ENCODE data around the gene IL20RB.
"Not testable (repeated sequence)": the region's sequence is repeated elsewhere in the genome, so short reads cannot be mapped to it uniquely, and the experiment has no call there.

Gene IL20RB

DNA sequence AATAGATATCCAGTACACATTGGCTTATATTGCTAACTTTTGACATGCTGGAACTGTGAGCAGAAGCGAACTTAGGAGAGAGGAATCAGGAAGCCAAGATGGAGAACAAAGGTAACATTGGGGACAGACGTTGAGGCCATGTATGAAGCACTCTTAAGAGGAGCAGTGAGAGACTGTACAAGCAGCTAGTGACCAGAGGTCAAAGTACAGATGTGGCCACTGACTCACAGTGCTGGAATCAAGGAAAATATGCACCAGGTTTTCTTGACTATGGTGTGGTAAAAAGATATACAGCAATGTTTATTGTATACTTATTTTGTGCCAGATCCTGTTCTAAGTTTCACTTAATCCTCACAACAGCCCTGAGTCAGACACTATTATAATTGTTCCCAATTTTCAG is 2.0 kb upstream of the IL20RB start:
- POLR2A ChIA-PET: interaction anchor here (0.7 kb wide), 1 partner anchor 203 kb away, joined by 3 read pairs; no protein-coding TSS in a partner anchor

DNA sequence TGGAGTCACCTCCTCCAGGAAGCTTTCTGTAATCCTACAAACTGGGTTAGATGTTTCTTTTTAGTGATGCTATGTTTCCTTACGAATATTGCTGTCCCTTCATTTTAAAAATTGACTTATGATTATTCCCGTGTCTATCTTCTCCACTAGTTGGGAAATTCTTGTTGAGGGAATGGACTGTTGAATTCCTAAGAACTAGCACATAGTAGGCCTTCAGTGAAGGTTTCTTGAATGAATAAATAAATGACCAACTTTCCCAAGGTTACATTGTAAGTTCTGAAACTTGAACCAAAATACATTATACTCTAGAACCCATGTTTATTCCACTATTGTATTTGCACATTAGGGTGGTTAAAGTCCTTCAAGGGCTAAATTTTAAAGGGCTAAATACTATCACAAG is 812 bp upstream of the IL20RB start:
- DNase-seq (ENCODE audit: extremely low spot score): no peak
- TF ChIP-seq CTBP1 (IDR thresholded peaks at IDR 0.05; ENCODE audit: borderline replicate concordance): no peak
- TF ChIP-seq SUZ12 (IDR thresholded peaks at IDR 0.05): no peak
- TF ChIP-seq HDGF (IDR thresholded peaks at IDR 0.05; ENCODE audit: borderline replicate concordance): no peak
- ChIA-PET POLR2A (no interaction called here), CTCF (no interaction called here)

More for the DNA sequence above, 2.0 kb upstream of the IL20RB start:
- DNase-seq (ENCODE audit: extremely low spot score): no peak
- TF ChIP-seq LEF1 (IDR thresholded peaks at IDR 0.05; ENCODE audit: borderline replicate concordance): no peak
- no peak for TF ChIP-seq SP1 (IDR thresholded peaks at IDR 0.05)
- no peak for TF ChIP-seq CTBP1 (IDR thresholded peaks at IDR 0.05; ENCODE audit: borderline replicate concordance)
- TF ChIP-seq BHLHE40 (IDR thresholded peaks at IDR 0.05; ENCODE audit: borderline replicate concordance): no peak
- no peak for TF ChIP-seq FOXM1 (IDR thresholded peaks at IDR 0.05; ENCODE audit: borderline replicate concordance)
- no peak for TF ChIP-seq FOXA1 (IDR thresholded peaks at IDR 0.05)
- no peak for TF ChIP-seq ZNF384 (IDR thresholded peaks at IDR 0.05)
- CTCF ChIA-PET: no interaction called here

DNA sequence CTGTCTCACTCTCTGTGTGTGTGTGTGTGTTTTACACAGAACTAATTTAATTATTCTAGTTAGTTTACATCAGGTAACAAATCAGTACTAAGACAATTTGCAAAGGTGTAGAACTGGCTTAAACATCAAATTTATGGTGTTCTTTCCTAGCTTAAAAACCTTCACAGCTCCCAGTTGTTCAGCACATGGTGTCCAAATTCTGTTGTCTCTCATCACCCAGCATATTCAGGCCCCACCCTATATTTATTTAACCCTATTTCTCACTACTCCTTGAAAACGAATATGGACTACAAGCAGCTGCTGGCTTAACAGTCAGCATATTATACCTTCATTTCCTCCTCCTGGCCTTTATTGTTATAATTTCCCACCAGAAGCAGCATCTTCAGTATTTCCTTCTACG is 1.2 kb downstream of the IL20RB start:
- no peak for DNase-seq (ENCODE audit: extremely low spot score)
- TF ChIP-seq FOXM1 (IDR thresholded peaks at IDR 0.05; ENCODE audit: borderline replicate concordance): no peak
- TF ChIP-seq BHLHE40 (IDR thresholded peaks at IDR 0.05; ENCODE audit: borderline replicate concordance): no peak
- TF ChIP-seq FOXA1 (IDR thresholded peaks at IDR 0.05): no peak
- ChIA-PET CTCF (no interaction called here), POLR2A (no interaction called here)

DNA sequence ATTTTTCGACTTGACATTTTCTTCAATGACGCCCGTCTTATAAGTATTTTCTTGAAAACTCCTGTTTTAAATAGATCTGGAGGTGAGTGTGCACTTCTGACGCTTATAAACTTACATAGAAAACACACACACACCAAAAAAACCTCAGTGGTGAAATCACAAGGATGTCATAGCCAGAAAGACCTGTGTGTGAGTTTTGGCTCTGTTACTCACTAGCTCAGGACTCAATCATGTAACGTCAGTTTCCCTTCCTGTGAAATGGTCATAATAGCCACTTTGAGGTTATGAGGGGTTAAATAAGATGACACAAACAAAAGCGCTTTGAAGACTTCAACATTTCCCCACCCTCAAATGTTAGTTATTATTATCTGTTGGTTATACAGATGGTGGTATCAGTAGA is 1.8 kb downstream of the IL20RB start:
- DNase-seq (ENCODE audit: extremely low spot score): no peak
- no peak for TF ChIP-seq ELF4 (IDR thresholded peaks at IDR 0.05)
- TF ChIP-seq FOXA1 (IDR thresholded peaks at IDR 0.05): no peak
- TF ChIP-seq, protein P1, sequence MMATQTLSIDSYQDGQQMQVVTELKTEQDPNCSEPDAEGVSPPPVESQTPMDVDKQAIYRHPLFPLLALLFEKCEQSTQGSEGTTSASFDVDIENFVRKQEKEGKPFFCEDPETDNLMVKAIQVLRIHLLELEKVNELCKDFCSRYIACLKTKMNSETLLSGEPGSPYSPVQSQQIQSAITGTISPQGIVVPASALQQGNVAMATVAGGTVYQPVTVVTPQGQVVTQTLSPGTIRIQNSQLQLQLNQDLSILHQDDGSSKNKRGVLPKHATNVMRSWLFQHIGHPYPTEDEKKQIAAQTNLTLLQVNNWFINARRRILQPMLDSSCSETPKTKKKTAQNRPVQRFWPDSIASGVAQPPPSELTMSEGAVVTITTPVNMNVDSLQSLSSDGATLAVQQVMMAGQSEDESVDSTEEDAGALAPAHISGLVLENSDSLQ (IDR thresholded peaks at IDR 0.05): no peak
- TF ChIP-seq TARDBP (IDR thresholded peaks at IDR 0.05): no peak
- no peak for TF ChIP-seq ARNT (IDR thresholded peaks at IDR 0.05)
- POLR2A ChIA-PET: no interaction called here
- CTCF ChIA-PET: no interaction called here

DNA sequence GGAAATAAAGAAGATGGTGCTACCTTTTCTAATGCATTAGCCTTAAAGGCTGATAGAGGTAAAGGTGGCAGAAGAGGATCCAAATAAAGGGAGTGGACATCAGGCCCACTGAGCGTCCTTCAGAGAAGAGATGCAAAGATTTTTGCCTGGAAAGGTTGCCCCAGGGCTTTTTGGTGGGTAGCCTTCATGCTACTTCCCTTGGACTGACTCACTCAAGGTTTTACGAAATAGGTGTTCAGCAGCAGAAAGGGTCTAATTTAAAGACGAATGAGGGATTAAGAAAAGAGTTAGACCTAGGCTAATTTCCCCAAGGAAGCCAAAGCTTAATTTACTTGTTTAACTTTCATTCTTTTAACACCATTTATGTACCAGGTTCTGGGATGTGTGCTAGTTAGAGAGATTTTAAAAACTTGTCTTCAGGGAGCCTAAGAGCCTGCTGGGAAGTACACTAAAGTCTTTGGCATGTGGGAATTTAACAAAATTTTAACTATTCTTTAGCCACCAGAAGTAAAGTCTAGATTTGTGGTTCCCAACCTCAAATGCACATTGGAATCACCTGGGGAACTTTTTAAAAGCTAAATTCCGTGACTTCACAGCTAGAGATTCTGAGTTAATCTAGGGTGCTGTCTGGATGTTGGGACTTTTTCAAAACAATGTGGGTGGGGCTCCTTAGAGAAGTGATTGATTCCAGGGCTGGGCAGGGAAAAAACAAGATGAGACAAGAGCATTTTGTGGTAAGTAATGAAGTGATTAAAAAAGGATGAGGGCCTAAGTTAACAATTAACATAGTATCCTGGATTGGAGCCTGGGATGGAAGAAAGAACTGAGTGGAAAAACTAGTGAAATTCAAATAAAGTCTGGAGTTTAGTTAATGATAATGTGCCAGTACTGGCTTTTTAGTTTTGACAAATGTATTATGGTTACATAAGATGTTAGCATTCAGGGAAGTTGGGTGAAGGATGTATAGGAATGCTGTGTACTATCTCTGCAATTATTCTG is 3.4 kb downstream of the IL20RB start:
- CTCF ChIA-PET: no interaction called here
- TF ChIP-seq CTBP1 (IDR thresholded peaks at IDR 0.05; ENCODE audit: borderline replicate concordance) (no peak), TARDBP (IDR thresholded peaks at IDR 0.05) (no peak), SP1 (IDR thresholded peaks at IDR 0.05) (no peak), FOXM1 (IDR thresholded peaks at IDR 0.05; ENCODE audit: borderline replicate concordance) (no peak), NFRKB (IDR thresholded peaks at IDR 0.05) (no peak), ZNF384 (IDR thresholded peaks at IDR 0.05) (no peak), FOXK2 (IDR thresholded peaks at IDR 0.05) (no peak), ARNT (IDR thresholded peaks at IDR 0.05) (no peak), LEF1 (IDR thresholded peaks at IDR 0.05; ENCODE audit: borderline replicate concordance) (no peak), ELF4 (IDR thresholded peaks at IDR 0.05) (no peak), SUZ12 (IDR thresholded peaks at IDR 0.05) (no peak), L3MBTL2 (conservative IDR thresholded peaks at IDR 0.05) (no peak), FOXA1 (IDR thresholded peaks at IDR 0.05) (no peak), BHLHE40 (IDR thresholded peaks at IDR 0.05; ENCODE audit: borderline replicate concordance) (no peak), HDGF (IDR thresholded peaks at IDR 0.05; ENCODE audit: borderline replicate concordance) (no peak)
- TF ChIP-seq, protein P1 (IDR thresholded peaks at IDR 0.05): no peak
- POLR2A ChIA-PET: interaction anchor here (1.0 kb wide), 1 partner anchor 209 kb away, joined by 3 read pairs; the partner anchor contains the start of gene STAG1
- no peak for DNase-seq (ENCODE audit: extremely low spot score)

DNA sequence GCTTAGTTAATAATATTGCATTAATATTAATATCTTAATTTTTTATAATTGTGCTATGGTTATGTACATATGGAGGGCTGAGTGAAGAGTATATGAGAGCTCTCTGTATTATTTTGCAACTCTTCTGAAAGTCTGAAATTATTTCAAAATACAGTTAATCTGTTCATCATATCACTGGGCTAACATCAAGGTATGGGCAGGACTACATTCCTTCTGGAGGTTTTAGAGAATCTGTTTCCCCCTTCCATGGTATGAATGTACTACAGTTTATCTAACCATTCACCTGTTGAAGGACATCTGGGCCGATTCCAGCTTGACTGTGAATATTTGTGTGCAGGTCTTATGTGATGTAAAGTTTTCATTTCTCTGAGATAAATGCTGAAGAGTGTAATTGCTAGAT is 5.1 kb downstream of the IL20RB start:
- DNase-seq (ENCODE audit: extremely low spot score): no peak
- ChIA-PET CTCF (interaction anchor here (0.8 kb wide), 1 partner anchor 101 kb away, joined by 5 read pairs; the partner anchor contains the start of gene NCK1), POLR2A (no interaction called here)
- TF ChIP-seq, protein P1 (IDR thresholded peaks at IDR 0.05): no peak
- TF ChIP-seq HDGF (IDR thresholded peaks at IDR 0.05; ENCODE audit: borderline replicate concordance) (no peak), ELF4 (IDR thresholded peaks at IDR 0.05) (no peak), BHLHE40 (IDR thresholded peaks at IDR 0.05; ENCODE audit: borderline replicate concordance) (no peak), TARDBP (IDR thresholded peaks at IDR 0.05) (no peak), L3MBTL2 (conservative IDR thresholded peaks at IDR 0.05) (no peak), ZNF384 (IDR thresholded peaks at IDR 0.05) (no peak), SP1 (IDR thresholded peaks at IDR 0.05) (no peak), LEF1 (IDR thresholded peaks at IDR 0.05; ENCODE audit: borderline replicate concordance) (no peak), FOXM1 (IDR thresholded peaks at IDR 0.05; ENCODE audit: borderline replicate concordance) (no peak), SUZ12 (IDR thresholded peaks at IDR 0.05) (no peak), CTBP1 (IDR thresholded peaks at IDR 0.05; ENCODE audit: borderline replicate concordance) (no peak), NFRKB (IDR thresholded peaks at IDR 0.05) (no peak), ARNT (IDR thresholded peaks at IDR 0.05) (no peak), FOXK2 (IDR thresholded peaks at IDR 0.05) (no peak), FOXA1 (IDR thresholded peaks at IDR 0.05) (no peak)

DNA sequence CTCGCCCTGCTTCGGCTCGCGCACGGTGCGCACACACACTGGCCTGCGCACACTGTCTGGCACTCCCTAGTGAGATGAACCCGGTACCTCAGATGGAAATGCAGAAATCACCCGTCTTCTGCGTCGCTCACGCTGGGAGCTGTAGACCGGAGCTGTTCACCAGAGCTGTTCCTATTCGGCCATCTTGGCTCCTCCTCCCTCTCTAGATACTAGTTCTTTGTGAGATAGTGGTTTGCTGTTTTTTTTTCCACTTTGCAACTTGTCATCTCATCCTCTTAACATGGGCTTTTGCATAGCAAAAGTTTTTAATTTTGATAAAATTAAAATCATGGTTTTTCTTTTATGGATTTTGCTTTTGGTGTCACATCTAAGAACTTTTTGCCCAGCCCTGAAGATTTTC is 11.8 kb downstream of the IL20RB start:
- POLR2A ChIA-PET; DNase-seq (ENCODE audit: extremely low spot score); CTCF ChIA-PET: not testable (repeated sequence)
